ENCODE results near the gene WFDC8.

GRCh38 chr20:45539382-45539781 is 39.7 kb downstream of the WFDC8 start, which contains the start of gene WFDC6:
- TF ChIP-seq POLR2AphosphoS5 (IDR thresholded peaks at IDR 0.05) = no peak
- no peak for TF ChIP-seq POLR2A (IDR thresholded peaks at IDR 0.05)
